ENCODE results near the gene ASCL2.

DNA sequence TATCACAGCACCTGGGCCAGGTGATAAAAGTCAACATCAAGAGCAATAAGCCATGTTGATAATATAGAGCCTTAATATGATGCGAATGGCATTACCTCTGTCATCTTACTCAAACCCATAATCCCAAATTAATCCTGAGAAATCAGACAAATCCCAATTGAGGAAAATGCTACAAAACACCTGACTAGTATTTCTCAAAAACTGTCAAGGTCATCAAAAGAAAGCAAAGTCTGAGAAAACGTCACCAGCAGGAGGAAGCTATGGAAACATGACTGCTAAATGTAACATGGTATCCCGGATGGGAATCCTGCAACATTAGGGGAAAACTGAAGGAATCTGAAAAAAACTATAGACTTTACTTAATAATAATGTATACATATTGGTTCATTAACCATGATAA is 29.6 kb downstream of the ASCL2 start:
- TF ChIP-seq, protein P1, sequence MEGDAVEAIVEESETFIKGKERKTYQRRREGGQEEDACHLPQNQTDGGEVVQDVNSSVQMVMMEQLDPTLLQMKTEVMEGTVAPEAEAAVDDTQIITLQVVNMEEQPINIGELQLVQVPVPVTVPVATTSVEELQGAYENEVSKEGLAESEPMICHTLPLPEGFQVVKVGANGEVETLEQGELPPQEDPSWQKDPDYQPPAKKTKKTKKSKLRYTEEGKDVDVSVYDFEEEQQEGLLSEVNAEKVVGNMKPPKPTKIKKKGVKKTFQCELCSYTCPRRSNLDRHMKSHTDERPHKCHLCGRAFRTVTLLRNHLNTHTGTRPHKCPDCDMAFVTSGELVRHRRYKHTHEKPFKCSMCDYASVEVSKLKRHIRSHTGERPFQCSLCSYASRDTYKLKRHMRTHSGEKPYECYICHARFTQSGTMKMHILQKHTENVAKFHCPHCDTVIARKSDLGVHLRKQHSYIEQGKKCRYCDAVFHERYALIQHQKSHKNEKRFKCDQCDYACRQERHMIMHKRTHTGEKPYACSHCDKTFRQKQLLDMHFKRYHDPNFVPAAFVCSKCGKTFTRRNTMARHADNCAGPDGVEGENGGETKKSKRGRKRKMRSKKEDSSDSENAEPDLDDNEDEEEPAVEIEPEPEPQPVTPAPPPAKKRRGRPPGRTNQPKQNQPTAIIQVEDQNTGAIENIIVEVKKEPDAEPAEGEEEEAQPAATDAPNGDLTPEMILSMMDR (conservative IDR thresholded peaks at IDR 0.05; ENCODE audit: low read length), result no peak
- no peak for TF ChIP-seq EZH2phosphoT487 (IDR thresholded peaks at IDR 0.05; ENCODE audit: borderline replicate concordance, low read depth, low read length)
